SK-N-SH treated with all-trans-retinoic acid at 6 μM for 48 hours (cell line): ENCODE measurements around the gene ASIC1.

Experiments used
- ARNTL ChIP-seq: fragments of 450-650 bp; formaldehyde crosslinking; IDR thresholded peaks from 2 replicates; pipeline ENCODE4 v1.5.0; 2020; ENCODE audit warnings: low read depth, mild to moderate bottlenecking, moderate library complexity, borderline replicate concordance
- BACH2 ChIP-seq: fragments of 250-450 bp; sonication (Bioruptor Pico); IDR thresholded peaks from 2 replicates; pipeline ENCODE4 v1.9.0; 2021; ENCODE audit warnings: mild to moderate bottlenecking, borderline replicate concordance
- CREB5 ChIP-seq: fragments of 250-450 bp; sonication (Bioruptor Pico); IDR thresholded peaks from 2 replicates; pipeline ENCODE4 v1.5.1; 2020; ENCODE audit warnings: low read depth, mild to moderate bottlenecking, moderate library complexity
- CSRNP3 ChIP-seq: fragments of 250-450 bp; sonication (Bioruptor Pico); IDR thresholded peaks from 2 replicates; pipeline ENCODE4 v1.5.1; 2021; ENCODE audit warnings: mild to moderate bottlenecking, moderate library complexity
- ESRRG ChIP-seq: fragments of 250-450 bp; sonication (Bioruptor Pico); IDR thresholded peaks from 2 replicates; pipeline ENCODE4 v1.6.1; 2021; ENCODE audit warnings: mild to moderate bottlenecking
- OSR1 ChIP-seq: fragments of 250-450 bp; sonication (Bioruptor Pico); IDR thresholded peaks from 2 replicates; pipeline ENCODE4 v1.8.0; 2022; ENCODE audit warnings: moderate library complexity, mild to moderate bottlenecking, inconsistent platforms
- PATZ1 ChIP-seq: fragments of 250-450 bp; sonication (Bioruptor Pico); IDR thresholded peaks from 2 replicates; pipeline ENCODE4 v1.8.0; 2020; ENCODE audit warnings: mild to moderate bottlenecking, moderate library complexity, borderline replicate concordance
- PPARA ChIP-seq: fragments of 250-450 bp; sonication (Bioruptor Pico); IDR thresholded peaks from 2 replicates; pipeline ENCODE4 v1.5.0; 2020; ENCODE audit warnings: mild to moderate bottlenecking, borderline replicate concordance
- SNAI2 ChIP-seq: fragments of 250-450 bp; sonication (Bioruptor Pico); IDR thresholded peaks from 2 replicates; pipeline ENCODE4 v1.5.0; 2020; ENCODE audit warnings: mild to moderate bottlenecking, moderate library complexity
- ZFP30 ChIP-seq: fragments of 450-650 bp; formaldehyde crosslinking; IDR thresholded peaks from 2 replicates; pipeline ENCODE4 v1.5.0; 2022; ENCODE audit warnings: mild to moderate bottlenecking, moderate library complexity
- ZNF8 ChIP-seq: fragments of 450-650 bp; formaldehyde crosslinking; IDR thresholded peaks from 2 replicates; pipeline ENCODE4 v1.5.0; 2020; ENCODE audit warnings: mild to moderate bottlenecking, moderate library complexity
- TF ChIP-seq, protein P1 (sequence below): fragments of 250-450 bp; sonication (Bioruptor Pico); IDR thresholded peaks from 2 replicates; pipeline ENCODE4 v1.8.0; 2021; ENCODE audit warnings: low read depth, mild to moderate bottlenecking, moderate library complexity, borderline replicate concordance

- no peak for TF ChIP-seq CSRNP3
- TF ChIP-seq BACH2 (CRISPR knock-in tag): no peak
- TF ChIP-seq, protein P1, sequence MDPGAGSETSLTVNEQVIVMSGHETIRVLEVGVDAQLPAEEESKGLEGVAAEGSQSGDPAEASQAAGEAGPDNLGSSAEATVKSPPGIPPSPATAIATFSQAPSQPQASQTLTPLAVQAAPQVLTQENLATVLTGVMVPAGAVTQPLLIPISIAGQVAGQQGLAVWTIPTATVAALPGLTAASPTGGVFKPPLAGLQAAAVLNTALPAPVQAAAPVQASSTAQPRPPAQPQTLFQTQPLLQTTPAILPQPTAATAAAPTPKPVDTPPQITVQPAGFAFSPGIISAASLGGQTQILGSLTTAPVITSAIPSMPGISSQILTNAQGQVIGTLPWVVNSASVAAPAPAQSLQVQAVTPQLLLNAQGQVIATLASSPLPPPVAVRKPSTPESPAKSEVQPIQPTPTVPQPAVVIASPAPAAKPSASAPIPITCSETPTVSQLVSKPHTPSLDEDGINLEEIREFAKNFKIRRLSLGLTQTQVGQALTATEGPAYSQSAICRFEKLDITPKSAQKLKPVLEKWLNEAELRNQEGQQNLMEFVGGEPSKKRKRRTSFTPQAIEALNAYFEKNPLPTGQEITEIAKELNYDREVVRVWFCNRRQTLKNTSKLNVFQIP (CRISPR knock-in tag): no peak
- no peak for TF ChIP-seq ARNTL (CRISPR knock-in tag)
- no peak for TF ChIP-seq PATZ1 (CRISPR knock-in tag)
- no peak for TF ChIP-seq PPARA (CRISPR knock-in tag)
- no peak for TF ChIP-seq OSR1 (CRISPR knock-in tag)
- no peak for TF ChIP-seq CREB5 (CRISPR knock-in tag)
- TF ChIP-seq SNAI2 (CRISPR knock-in tag): no peak
- no peak for TF ChIP-seq ZFP30 (CRISPR knock-in tag)
- no peak for TF ChIP-seq ZNF8 (CRISPR knock-in tag)
- TF ChIP-seq ESRRG: no peak
These were observed 34.5 kb upstream of the ASIC1 start for GRCh38 chr12:50022903-50023302.
